ENCODE data around the gene SPOCK1.

- TF ChIP-seq RFX5 (IDR thresholded peaks at IDR 0.05), result no peak
- no peak for TF ChIP-seq CTCF (IDR thresholded peaks at IDR 0.05)
- no peak for TF ChIP-seq ZNF302 (CRISPR knock-in tag; IDR thresholded peaks at IDR 0.05)
- no peak for TF ChIP-seq POLR2A (IDR thresholded peaks at IDR 0.05; ENCODE audit: low read length)
- no peak for TF ChIP-seq MYC (IDR thresholded peaks at IDR 0.05; ENCODE audit: borderline replicate concordance, low read length)
- TF ChIP-seq RAD21 (conservative IDR thresholded peaks at IDR 0.05 in 1 of 2, IDR thresholded peaks at IDR 0.05 in 1 of 2), result no peak
- no peak for TF ChIP-seq ESRRA (IDR thresholded peaks at IDR 0.05; ENCODE audit: borderline replicate concordance, low read length)
- no peak for TF ChIP-seq MAX (IDR thresholded peaks at IDR 0.05)
- no peak for TF ChIP-seq PHF8 (IDR thresholded peaks at IDR 0.05; ENCODE audit: borderline replicate concordance, low read depth)
- TF ChIP-seq SMC3 (IDR thresholded peaks at IDR 0.05), result no peak
- no peak for TF ChIP-seq HMGXB4 (CRISPR knock-in tag; IDR thresholded peaks at IDR 0.05; ENCODE audit: borderline replicate concordance)
Measured at GRCh38 chr5:137098663-137099062, 400.5 kb downstream of the SPOCK1 start.
